Liver (tissue), 9 donors: ENCODE results near the gene MTARC1. TPM values are rescaled to one million over a fixed set of nuclear protein-coding genes. Genes with fewer than 3 reads are reported as not detected.
A peak's percentile ranks its signal among the peaks of the same experiment; 100 is the strongest.

Experiments used
- DNase-seq: peaks from one replicate; pipeline ENCODE4 v3.0.0-alpha.2; 2017; ENCODE audit warnings: low spot score
- H3K27ac ChIP-seq, 2 donors: one replicate each; pipeline ENCODE4 v1.7.0; 2013; ENCODE audit warnings: inconsistent platforms in 2 of 2, low read length in 2 of 2, control low read depth in 1 of 2, low read depth in 1 of 2, mild to moderate bottlenecking in 1 of 2
- H3K27me3 ChIP-seq, 4 donors: one replicate each; pipeline versions ENCODE4 v1.6.1 to v1.7.0; 2013; ENCODE audit warnings: low read length in 3 of 4, inconsistent platforms in 1 of 4, mild to moderate bottlenecking in 1 of 4, moderate library complexity in 1 of 4; ENCODE audit not compliant: control insufficient read depth in 4 of 4, insufficient read depth in 4 of 4
- H3K36me3 ChIP-seq, 4 donors: one replicate each; pipeline versions ENCODE4 v1.6.1 to v1.7.0; 2013; ENCODE audit warnings: low read length in 3 of 4, mild to moderate bottlenecking in 3 of 4, low read depth in 1 of 4, moderate library complexity in 1 of 4; ENCODE audit not compliant: control insufficient read depth in 4 of 4, insufficient read depth in 3 of 4
- H3K4me1 ChIP-seq, 4 donors: one replicate each; pipeline versions ENCODE4 v1.6.1 to v1.7.0; 2013; ENCODE audit warnings: low read length in 3 of 4, mild to moderate bottlenecking in 3 of 4, moderate library complexity in 1 of 4; ENCODE audit not compliant: control insufficient read depth in 4 of 4, insufficient read depth in 4 of 4
- H3K4me3 ChIP-seq, 3 donors: one replicate each; pipeline versions ENCODE4 v1.6.1 to v1.7.0; 2013; ENCODE audit warnings: low read length in 3 of 3, control low read depth in 1 of 3, low read depth in 1 of 3, mild to moderate bottlenecking in 1 of 3
- H3K9ac ChIP-seq, 2 donors: one replicate each; pipeline ENCODE4 v1.7.0; 2013; ENCODE audit warnings: low read length in 2 of 2, mild to moderate bottlenecking in 2 of 2, moderate library complexity in 2 of 2, control low read depth in 1 of 2, low read depth in 1 of 2
- H3K9me3 ChIP-seq, 4 donors: one replicate each; pipeline versions ENCODE4 v1.6.1 to v1.7.0; 2013; ENCODE audit warnings: low read length in 3 of 4; ENCODE audit not compliant: control insufficient read depth in 4 of 4
- ATF3 ChIP-seq: IDR thresholded peaks from 2 replicates; pipeline ENCODE4 v1.6.1; 2016; ENCODE audit warnings: antibody characterized with exemption
- EGR1 ChIP-seq, 2 donors: IDR thresholded peaks; 2 replicates each; pipeline ENCODE4 v1.6.1; 2016 to 2018; ENCODE audit warnings: antibody characterized with exemption in 2 of 2, low read depth in 2 of 2
- FOXA1 ChIP-seq: IDR thresholded peaks from 2 replicates; pipeline ENCODE4 v1.6.1; 2016; ENCODE audit warnings: antibody characterized with exemption
- FOXA2 ChIP-seq: IDR thresholded peaks from 2 replicates; pipeline ENCODE4 v1.6.1; 2016; ENCODE audit warnings: antibody characterized with exemption
- GABPA ChIP-seq, 2 donors: IDR thresholded peaks in 1 of 2; conservative IDR thresholded peaks in 1 of 2; 2 replicates each; pipeline ENCODE4 v1.6.1; 2016; ENCODE audit warnings: antibody characterized with exemption in 2 of 2, mild to moderate bottlenecking in 1 of 2, moderate library complexity in 1 of 2
- HNF4A ChIP-seq, 2 donors: conservative IDR thresholded peaks; 2 replicates each; pipeline ENCODE4 v1.6.1; 2016; ENCODE audit warnings: antibody characterized with exemption in 2 of 2, mild to moderate bottlenecking in 2 of 2
- HNF4G ChIP-seq: IDR thresholded peaks from 2 replicates; pipeline ENCODE4 v1.6.1; 2016; ENCODE audit warnings: antibody characterized with exemption
- JUND ChIP-seq, 2 donors: IDR thresholded peaks; 2 replicates each; pipeline ENCODE4 v1.6.1; 2016; ENCODE audit warnings: antibody characterized with exemption in 2 of 2
- NR2F2 ChIP-seq: IDR thresholded peaks from 2 replicates; pipeline ENCODE4 v1.6.1; 2016; ENCODE audit warnings: antibody characterized with exemption
- RAD21 ChIP-seq, 2 donors: IDR thresholded peaks; 2 replicates each; pipeline ENCODE4 v1.6.1; 2016; ENCODE audit warnings: antibody characterized with exemption in 2 of 2, mild to moderate bottlenecking in 2 of 2
- RXRA ChIP-seq, 2 donors: IDR thresholded peaks; 2 replicates each; pipeline ENCODE4 v1.6.1; 2017 to 2018; ENCODE audit warnings: antibody characterized with exemption in 2 of 2, mild to moderate bottlenecking in 1 of 2
- SP1 ChIP-seq: IDR thresholded peaks from 2 replicates; pipeline ENCODE4 v1.6.1; 2018; ENCODE audit warnings: antibody characterized with exemption, mild to moderate bottlenecking
- TAF1 ChIP-seq: conservative IDR thresholded peaks from 2 replicates; pipeline ENCODE4 v1.6.1; 2016; ENCODE audit warnings: antibody characterized with exemption, mild to moderate bottlenecking
- YY1 ChIP-seq: IDR thresholded peaks from 2 replicates; pipeline ENCODE4 v1.6.1; 2016; ENCODE audit warnings: antibody characterized with exemption, mild to moderate bottlenecking
- WGBS: extraction: QIAGEN DNeasy Blood & Tissue Kit; methylation state at CpG from one replicate; pipeline ENCODE4 v1.1.7; 2013; 5-methylcytosine and 5-hydroxymethylcytosine counted together
- polyA plus RNA-seq, 2 donors: library from polyadenylated mRNA; stranded (reverse) in 1 of 2; unstranded in 1 of 2; fragments of 200-250 nt in 1 of 2; fragments of >200 nt in 1 of 2; fragmentation: Nextera tagmentation in 1 of 2; extraction: Ambion mirVana in 1 of 2; gene quantifications; one replicate each; pipeline versions ENCODE4 v1.2.1 to v1.2.3, GENCODE V29; 2013 to 2015
- total RNA-seq, 2 donors: library from RNA; depleted of rRNA; stranded (reverse); fragments of >200 nt; gene quantifications; one replicate each; pipeline ENCODE4 v1.2.3, GENCODE V29; 2014
- TF ChIP-seq, protein P1 (sequence below): fragments of 150-350 bp; IDR thresholded peaks from 2 replicates; pipeline ENCODE4 v1.5.1; 2017; ENCODE audit warnings: improper control_type of control experiment, low read depth, low read length; ENCODE audit not compliant: missing input control
- TF ChIP-seq, protein P2 (sequence below): IDR thresholded peaks from 2 replicates; pipeline ENCODE4 v1.6.1; 2016; ENCODE audit warnings: antibody characterized with exemption
- TF ChIP-seq, protein P3 (sequence below): IDR thresholded peaks from 2 replicates; pipeline ENCODE4 v1.6.1; 2016; ENCODE audit warnings: antibody characterized with exemption, mild to moderate bottlenecking
- TF ChIP-seq, protein P4 (sequence below): IDR thresholded peaks from 2 replicates; pipeline ENCODE4 v1.6.1; 2016; ENCODE audit warnings: antibody characterized with exemption
- donor health status: healthy.
- donor health status: healthy.
- donor health status: healthy.
- donor health status: healthy.
- donor health status: healthy.

The MTARC1 gene
- total and polyA plus RNA-seq, 4 donors, result 9.8 to 71.3 (median 21.5) TPM

DNA sequence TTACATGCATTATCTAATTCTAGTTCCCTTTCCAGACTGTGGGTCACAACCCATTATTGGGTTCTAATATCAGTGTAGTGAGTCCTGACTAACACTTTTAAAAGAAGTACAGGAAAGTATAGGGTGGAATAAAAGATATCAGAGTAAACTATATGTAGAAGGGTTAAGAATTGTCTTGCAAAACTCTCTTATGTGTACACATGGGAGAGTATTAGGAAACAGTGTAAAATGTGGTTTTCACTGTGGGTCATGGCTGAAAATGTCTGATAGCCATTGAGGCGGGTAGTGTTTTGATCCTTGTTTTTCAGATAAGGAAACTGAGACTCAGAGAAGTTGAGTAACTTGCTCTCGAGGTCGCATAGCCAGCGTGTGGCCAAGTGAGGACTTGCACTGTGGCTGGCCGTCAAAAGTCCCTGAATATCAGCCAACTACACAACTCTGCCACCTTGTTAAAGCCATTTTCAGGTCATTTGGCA lies 18.5 kb upstream of the MTARC1 start:
- Histone ChIP-seq H3K36me3 (peaks cover 6 to 40% (median 22%) of the 10 kb centered on the region in 4 donors), H3K9me3 (no peaks in the 10 kb centered on the region), H3K27ac (peak overlapping the region; percentile 85), H3K27me3 (no peaks in the 10 kb centered on the region), H3K9ac (no peak overlapping the region), H3K4me1 (peaks cover 4 to 52% (median 39%) of the 10 kb centered on the region in 4 donors), H3K4me3 (peak overlapping the region in 1 of 3 donors; percentile 1)
- 26% methylated on average over 5 of the region's 5 CpGs for WGBS
- TF ChIP-seq, protein P1, sequence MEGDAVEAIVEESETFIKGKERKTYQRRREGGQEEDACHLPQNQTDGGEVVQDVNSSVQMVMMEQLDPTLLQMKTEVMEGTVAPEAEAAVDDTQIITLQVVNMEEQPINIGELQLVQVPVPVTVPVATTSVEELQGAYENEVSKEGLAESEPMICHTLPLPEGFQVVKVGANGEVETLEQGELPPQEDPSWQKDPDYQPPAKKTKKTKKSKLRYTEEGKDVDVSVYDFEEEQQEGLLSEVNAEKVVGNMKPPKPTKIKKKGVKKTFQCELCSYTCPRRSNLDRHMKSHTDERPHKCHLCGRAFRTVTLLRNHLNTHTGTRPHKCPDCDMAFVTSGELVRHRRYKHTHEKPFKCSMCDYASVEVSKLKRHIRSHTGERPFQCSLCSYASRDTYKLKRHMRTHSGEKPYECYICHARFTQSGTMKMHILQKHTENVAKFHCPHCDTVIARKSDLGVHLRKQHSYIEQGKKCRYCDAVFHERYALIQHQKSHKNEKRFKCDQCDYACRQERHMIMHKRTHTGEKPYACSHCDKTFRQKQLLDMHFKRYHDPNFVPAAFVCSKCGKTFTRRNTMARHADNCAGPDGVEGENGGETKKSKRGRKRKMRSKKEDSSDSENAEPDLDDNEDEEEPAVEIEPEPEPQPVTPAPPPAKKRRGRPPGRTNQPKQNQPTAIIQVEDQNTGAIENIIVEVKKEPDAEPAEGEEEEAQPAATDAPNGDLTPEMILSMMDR, result peak; percentile 66
- TF ChIP-seq, protein P2, sequence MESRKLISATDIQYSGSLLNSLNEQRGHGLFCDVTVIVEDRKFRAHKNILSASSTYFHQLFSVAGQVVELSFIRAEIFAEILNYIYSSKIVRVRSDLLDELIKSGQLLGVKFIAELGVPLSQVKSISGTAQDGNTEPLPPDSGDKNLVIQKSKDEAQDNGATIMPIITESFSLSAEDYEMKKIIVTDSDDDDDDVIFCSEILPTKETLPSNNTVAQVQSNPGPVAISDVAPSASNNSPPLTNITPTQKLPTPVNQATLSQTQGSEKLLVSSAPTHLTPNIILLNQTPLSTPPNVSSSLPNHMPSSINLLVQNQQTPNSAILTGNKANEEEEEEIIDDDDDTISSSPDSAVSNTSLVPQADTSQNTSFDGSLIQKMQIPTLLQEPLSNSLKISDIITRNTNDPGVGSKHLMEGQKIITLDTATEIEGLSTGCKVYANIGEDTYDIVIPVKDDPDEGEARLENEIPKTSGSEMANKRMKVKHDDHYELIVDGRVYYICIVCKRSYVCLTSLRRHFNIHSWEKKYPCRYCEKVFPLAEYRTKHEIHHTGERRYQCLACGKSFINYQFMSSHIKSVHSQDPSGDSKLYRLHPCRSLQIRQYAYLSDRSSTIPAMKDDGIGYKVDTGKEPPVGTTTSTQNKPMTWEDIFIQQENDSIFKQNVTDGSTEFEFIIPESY, result peak; percentile 80
- TF ChIP-seq HNF4A (conservative IDR thresholded peaks at IDR 0.05) (peak; percentile 85 to 88), HNF4G (peak; percentile 75), GABPA (IDR thresholded peaks at IDR 0.05 in 1 of 2, conservative IDR thresholded peaks at IDR 0.05 in 1 of 2) (no peak), FOXA1 (peak; percentile 69), YY1 (peak; percentile 89), SP1 (peak; percentile 63), RAD21 (IDR thresholded peaks at IDR 0.05) (peak; percentile 32 to 74), ATF3 (no peak), TAF1 (no peak), NR2F2 (peak; percentile 48), FOXA2 (peak; percentile 30), EGR1 (IDR thresholded peaks at IDR 0.05; ENCODE audit: low read depth in 2 of 2) (peak in 1 of 2 donors; percentile 45), JUND (IDR thresholded peaks at IDR 0.05) (peak; percentile 54 to 80), RXRA (IDR thresholded peaks at IDR 0.05) (peak; percentile 88 to 89)
- TF ChIP-seq, protein P3, sequence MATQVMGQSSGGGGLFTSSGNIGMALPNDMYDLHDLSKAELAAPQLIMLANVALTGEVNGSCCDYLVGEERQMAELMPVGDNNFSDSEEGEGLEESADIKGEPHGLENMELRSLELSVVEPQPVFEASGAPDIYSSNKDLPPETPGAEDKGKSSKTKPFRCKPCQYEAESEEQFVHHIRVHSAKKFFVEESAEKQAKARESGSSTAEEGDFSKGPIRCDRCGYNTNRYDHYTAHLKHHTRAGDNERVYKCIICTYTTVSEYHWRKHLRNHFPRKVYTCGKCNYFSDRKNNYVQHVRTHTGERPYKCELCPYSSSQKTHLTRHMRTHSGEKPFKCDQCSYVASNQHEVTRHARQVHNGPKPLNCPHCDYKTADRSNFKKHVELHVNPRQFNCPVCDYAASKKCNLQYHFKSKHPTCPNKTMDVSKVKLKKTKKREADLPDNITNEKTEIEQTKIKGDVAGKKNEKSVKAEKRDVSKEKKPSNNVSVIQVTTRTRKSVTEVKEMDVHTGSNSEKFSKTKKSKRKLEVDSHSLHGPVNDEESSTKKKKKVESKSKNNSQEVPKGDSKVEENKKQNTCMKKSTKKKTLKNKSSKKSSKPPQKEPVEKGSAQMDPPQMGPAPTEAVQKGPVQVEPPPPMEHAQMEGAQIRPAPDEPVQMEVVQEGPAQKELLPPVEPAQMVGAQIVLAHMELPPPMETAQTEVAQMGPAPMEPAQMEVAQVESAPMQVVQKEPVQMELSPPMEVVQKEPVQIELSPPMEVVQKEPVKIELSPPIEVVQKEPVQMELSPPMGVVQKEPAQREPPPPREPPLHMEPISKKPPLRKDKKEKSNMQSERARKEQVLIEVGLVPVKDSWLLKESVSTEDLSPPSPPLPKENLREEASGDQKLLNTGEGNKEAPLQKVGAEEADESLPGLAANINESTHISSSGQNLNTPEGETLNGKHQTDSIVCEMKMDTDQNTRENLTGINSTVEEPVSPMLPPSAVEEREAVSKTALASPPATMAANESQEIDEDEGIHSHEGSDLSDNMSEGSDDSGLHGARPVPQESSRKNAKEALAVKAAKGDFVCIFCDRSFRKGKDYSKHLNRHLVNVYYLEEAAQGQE, result peak; percentile 64
- TF ChIP-seq, protein P4, sequence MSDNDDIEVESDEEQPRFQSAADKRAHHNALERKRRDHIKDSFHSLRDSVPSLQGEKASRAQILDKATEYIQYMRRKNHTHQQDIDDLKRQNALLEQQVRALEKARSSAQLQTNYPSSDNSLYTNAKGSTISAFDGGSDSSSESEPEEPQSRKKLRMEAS, result peak; percentile 90
- DNase-seq, result peak; percentile 29
